ENCODE data around the gene RAVER1.

DNA sequence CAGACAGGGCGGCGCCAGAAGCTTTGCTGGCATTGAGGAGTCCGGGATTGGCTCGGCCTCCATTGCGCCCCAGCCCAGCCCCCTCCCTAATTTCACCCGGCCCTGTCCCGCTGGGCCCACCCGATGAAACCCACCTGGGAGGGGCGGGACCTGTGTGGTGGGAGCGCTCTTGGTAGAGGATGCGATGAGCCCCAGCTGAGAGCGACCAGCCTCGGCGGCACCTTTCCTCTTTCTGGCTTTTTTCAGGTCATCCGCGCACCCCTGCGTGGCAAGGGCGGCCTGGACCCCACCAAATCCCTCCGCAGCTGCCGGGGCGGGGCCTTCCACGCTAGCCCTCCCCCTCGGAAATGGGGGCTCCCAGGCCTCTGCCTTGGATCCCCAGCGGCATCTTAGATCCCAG is 23.9 kb downstream of the RAVER1 start, which contains the start of gene ZGLP1:
- no peak for TF ChIP-seq NR1H2 (CRISPR knock-in tag; IDR thresholded peaks at IDR 0.05; ENCODE audit: borderline replicate concordance, low read depth)
- TF ChIP-seq, protein P1, sequence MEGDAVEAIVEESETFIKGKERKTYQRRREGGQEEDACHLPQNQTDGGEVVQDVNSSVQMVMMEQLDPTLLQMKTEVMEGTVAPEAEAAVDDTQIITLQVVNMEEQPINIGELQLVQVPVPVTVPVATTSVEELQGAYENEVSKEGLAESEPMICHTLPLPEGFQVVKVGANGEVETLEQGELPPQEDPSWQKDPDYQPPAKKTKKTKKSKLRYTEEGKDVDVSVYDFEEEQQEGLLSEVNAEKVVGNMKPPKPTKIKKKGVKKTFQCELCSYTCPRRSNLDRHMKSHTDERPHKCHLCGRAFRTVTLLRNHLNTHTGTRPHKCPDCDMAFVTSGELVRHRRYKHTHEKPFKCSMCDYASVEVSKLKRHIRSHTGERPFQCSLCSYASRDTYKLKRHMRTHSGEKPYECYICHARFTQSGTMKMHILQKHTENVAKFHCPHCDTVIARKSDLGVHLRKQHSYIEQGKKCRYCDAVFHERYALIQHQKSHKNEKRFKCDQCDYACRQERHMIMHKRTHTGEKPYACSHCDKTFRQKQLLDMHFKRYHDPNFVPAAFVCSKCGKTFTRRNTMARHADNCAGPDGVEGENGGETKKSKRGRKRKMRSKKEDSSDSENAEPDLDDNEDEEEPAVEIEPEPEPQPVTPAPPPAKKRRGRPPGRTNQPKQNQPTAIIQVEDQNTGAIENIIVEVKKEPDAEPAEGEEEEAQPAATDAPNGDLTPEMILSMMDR (CRISPR knock-in tag; IDR thresholded peaks at IDR 0.05), result no peak
- TF ChIP-seq ZNF558 (CRISPR knock-in tag; IDR thresholded peaks at IDR 0.05; ENCODE audit: borderline replicate concordance), result no peak
- TF ChIP-seq EZH2 (conservative IDR thresholded peaks at IDR 0.05; ENCODE audit: low read depth, low read length), result no peak
- TF ChIP-seq ELF1 (CRISPR knock-in tag; IDR thresholded peaks at IDR 0.05), result no peak
- TF ChIP-seq, protein P2, sequence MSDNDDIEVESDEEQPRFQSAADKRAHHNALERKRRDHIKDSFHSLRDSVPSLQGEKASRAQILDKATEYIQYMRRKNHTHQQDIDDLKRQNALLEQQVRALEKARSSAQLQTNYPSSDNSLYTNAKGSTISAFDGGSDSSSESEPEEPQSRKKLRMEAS (IDR thresholded peaks at IDR 0.05), result no peak
- no peak for TF ChIP-seq CBX1 (IDR thresholded peaks at IDR 0.05; ENCODE audit: low read depth)
- no peak for TF ChIP-seq POLR2A (IDR thresholded peaks at IDR 0.05; ENCODE audit: insufficient read depth in 1 of 2, low read depth in 2 of 2, low read length in 2 of 2)
- TF ChIP-seq YY1 (IDR thresholded peaks at IDR 0.05; ENCODE audit: insufficient read depth, insufficient replicate concordance, low read depth, low read length), result no peak
- TF ChIP-seq, protein P3, sequence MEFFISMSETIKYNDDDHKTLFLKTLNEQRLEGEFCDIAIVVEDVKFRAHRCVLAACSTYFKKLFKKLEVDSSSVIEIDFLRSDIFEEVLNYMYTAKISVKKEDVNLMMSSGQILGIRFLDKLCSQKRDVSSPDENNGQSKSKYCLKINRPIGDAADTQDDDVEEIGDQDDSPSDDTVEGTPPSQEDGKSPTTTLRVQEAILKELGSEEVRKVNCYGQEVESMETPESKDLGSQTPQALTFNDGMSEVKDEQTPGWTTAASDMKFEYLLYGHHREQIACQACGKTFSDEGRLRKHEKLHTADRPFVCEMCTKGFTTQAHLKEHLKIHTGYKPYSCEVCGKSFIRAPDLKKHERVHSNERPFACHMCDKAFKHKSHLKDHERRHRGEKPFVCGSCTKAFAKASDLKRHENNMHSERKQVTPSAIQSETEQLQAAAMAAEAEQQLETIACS (CRISPR knock-in tag; IDR thresholded peaks at IDR 0.05), result no peak
- TF ChIP-seq, protein P4, sequence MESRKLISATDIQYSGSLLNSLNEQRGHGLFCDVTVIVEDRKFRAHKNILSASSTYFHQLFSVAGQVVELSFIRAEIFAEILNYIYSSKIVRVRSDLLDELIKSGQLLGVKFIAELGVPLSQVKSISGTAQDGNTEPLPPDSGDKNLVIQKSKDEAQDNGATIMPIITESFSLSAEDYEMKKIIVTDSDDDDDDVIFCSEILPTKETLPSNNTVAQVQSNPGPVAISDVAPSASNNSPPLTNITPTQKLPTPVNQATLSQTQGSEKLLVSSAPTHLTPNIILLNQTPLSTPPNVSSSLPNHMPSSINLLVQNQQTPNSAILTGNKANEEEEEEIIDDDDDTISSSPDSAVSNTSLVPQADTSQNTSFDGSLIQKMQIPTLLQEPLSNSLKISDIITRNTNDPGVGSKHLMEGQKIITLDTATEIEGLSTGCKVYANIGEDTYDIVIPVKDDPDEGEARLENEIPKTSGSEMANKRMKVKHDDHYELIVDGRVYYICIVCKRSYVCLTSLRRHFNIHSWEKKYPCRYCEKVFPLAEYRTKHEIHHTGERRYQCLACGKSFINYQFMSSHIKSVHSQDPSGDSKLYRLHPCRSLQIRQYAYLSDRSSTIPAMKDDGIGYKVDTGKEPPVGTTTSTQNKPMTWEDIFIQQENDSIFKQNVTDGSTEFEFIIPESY (CRISPR knock-in tag; IDR thresholded peaks at IDR 0.05), result no peak
- no peak for TF ChIP-seq SMC3 (IDR thresholded peaks at IDR 0.05; ENCODE audit: low read length)

All from HepG2 (cell line).